GM23338 (cell line): Measurements from ENCODE around the gene BLACAT1.

Source experiments
- EZH2phosphoT487 ChIP-seq: fragments of 200-600 bp; sonication (generic); IDR thresholded peaks from one replicate; pipeline ENCODE4 v1.8.1; 2018; ENCODE audit warnings: antibody characterized with exemption; ENCODE audit not compliant: unreplicated experiment
- POLR2AphosphoS5 ChIP-seq: IDR thresholded peaks from 2 replicates; pipeline ENCODE4 v1.6.1; 2016; ENCODE audit warnings: antibody characterized with exemption, low read depth
- TF ChIP-seq, protein P1 (sequence below), 2 experiments: fragments of 200-600 bp in 1 of 2; sonication (generic) in 1 of 2; conservative IDR thresholded peaks; 2 replicates each; pipeline versions ENCODE4 v1.5.1 to v1.6.1; 2016 to 2017; ENCODE audit warnings: antibody characterized with exemption in 2 of 2, low read depth in 2 of 2, mild to moderate bottlenecking in 2 of 2, moderate library complexity in 1 of 2
- TF ChIP-seq, protein P2 (sequence below): IDR thresholded peaks from one replicate; pipeline ENCODE4 v1.6.1; 2018; ENCODE audit warnings: antibody characterized with exemption; ENCODE audit not compliant: unreplicated experiment

DNA sequence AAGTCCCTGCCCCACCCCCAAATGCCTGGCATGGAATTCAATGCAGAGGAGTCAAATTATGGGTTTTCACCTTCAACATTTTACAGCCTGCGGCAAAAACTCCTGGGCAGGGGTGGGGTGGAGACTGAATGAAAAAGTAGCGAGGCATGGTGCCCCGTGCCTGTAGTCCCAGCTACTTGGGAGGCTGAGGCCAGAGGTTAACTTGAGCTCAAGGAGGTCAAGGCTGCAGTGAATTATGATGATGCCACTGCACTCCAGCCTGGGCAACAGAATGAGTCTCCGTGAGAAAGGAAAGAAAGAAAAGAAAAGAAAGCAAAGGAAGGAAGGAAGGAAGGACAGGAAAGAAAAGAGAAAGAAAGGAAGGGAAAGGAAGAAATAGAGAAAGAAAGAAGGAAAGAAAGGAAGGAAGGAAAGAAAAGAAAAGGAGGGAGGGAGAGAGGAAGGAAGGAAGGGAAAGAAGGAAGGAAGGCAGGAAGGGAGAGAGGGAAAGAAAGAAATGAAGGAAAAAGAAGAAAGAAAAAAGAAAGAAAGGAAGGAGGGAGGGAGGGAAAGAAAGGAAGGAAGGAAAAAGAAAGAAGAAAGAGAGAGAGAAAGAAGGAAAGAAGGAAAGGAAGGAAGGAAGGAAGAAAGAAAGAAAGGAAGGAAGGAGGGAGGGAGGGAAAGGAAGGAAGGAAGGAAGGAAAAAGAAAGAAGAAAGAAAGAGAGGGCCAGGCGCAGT is 45.1 kb downstream of the BLACAT1 start:
- TF ChIP-seq, protein P1, sequence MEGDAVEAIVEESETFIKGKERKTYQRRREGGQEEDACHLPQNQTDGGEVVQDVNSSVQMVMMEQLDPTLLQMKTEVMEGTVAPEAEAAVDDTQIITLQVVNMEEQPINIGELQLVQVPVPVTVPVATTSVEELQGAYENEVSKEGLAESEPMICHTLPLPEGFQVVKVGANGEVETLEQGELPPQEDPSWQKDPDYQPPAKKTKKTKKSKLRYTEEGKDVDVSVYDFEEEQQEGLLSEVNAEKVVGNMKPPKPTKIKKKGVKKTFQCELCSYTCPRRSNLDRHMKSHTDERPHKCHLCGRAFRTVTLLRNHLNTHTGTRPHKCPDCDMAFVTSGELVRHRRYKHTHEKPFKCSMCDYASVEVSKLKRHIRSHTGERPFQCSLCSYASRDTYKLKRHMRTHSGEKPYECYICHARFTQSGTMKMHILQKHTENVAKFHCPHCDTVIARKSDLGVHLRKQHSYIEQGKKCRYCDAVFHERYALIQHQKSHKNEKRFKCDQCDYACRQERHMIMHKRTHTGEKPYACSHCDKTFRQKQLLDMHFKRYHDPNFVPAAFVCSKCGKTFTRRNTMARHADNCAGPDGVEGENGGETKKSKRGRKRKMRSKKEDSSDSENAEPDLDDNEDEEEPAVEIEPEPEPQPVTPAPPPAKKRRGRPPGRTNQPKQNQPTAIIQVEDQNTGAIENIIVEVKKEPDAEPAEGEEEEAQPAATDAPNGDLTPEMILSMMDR (conservative IDR thresholded peaks at IDR 0.05; ENCODE audit: low read depth in 2 of 2), result no peak
- TF ChIP-seq POLR2AphosphoS5, result no peak
- TF ChIP-seq, protein P2, sequence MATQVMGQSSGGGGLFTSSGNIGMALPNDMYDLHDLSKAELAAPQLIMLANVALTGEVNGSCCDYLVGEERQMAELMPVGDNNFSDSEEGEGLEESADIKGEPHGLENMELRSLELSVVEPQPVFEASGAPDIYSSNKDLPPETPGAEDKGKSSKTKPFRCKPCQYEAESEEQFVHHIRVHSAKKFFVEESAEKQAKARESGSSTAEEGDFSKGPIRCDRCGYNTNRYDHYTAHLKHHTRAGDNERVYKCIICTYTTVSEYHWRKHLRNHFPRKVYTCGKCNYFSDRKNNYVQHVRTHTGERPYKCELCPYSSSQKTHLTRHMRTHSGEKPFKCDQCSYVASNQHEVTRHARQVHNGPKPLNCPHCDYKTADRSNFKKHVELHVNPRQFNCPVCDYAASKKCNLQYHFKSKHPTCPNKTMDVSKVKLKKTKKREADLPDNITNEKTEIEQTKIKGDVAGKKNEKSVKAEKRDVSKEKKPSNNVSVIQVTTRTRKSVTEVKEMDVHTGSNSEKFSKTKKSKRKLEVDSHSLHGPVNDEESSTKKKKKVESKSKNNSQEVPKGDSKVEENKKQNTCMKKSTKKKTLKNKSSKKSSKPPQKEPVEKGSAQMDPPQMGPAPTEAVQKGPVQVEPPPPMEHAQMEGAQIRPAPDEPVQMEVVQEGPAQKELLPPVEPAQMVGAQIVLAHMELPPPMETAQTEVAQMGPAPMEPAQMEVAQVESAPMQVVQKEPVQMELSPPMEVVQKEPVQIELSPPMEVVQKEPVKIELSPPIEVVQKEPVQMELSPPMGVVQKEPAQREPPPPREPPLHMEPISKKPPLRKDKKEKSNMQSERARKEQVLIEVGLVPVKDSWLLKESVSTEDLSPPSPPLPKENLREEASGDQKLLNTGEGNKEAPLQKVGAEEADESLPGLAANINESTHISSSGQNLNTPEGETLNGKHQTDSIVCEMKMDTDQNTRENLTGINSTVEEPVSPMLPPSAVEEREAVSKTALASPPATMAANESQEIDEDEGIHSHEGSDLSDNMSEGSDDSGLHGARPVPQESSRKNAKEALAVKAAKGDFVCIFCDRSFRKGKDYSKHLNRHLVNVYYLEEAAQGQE, result no peak
- no peak for TF ChIP-seq EZH2phosphoT487
